GM23338 (cell line): ENCODE measurements around the gene GUCD1. TPM values are rescaled to one million over a fixed set of nuclear protein-coding genes. Genes with fewer than 3 reads are reported as not detected.

Experiments
- ATAC-seq: fragments of 200-7000 bp; cut with Tn5 transposase; 3 replicates; pipeline ENCODE4 v1.9.1; 2020
- DNase-seq: peaks from one replicate; pipeline ENCODE4 v3.0.0-alpha.2; 2015; ENCODE audit warnings: low spot score
- H2AFZ ChIP-seq: fragments of 200-600 bp; sonication (generic); 2 replicates; pipeline ENCODE4 v1.8.0; 2016; ENCODE audit warnings: antibody characterized with exemption, mild to moderate bottlenecking, moderate library complexity
- H3F3A ChIP-seq: fragments of 200-600 bp; sonication (generic); replicated peaks from 2 replicates; pipeline ENCODE4 v1.8.0; 2017; ENCODE audit warnings: antibody characterized with exemption, mixed run types, low read depth
- H3K27ac ChIP-seq: fragments of 200-600 bp; sonication (generic); 2 replicates; pipeline ENCODE4 v1.6.1; 2016; ENCODE audit warnings: low read depth
- H3K27me3 ChIP-seq: fragments of 200-600 bp; sonication (generic); 2 replicates; pipeline ENCODE4 v1.8.0; 2016; ENCODE audit warnings: mild to moderate bottlenecking, mixed run types, moderate library complexity; ENCODE audit not compliant: insufficient read depth
- H3K36me3 ChIP-seq: fragments of 200-600 bp; sonication (generic); 2 replicates; pipeline ENCODE4 v1.8.0; 2016; ENCODE audit warnings: mild to moderate bottlenecking; ENCODE audit not compliant: insufficient read depth
- H3K4me1 ChIP-seq: fragments of 200-600 bp; sonication (generic); 2 replicates; pipeline ENCODE4 v1.8.0; 2016; ENCODE audit warnings: mild to moderate bottlenecking, moderate library complexity; ENCODE audit not compliant: insufficient read depth
- H3K4me2 ChIP-seq: fragments of 200-600 bp; sonication (generic); 2 replicates; pipeline ENCODE4 v1.7.1; 2017; ENCODE audit warnings: mixed run types
- H3K4me3 ChIP-seq: fragments of 200-600 bp; sonication (generic); 2 replicates; pipeline ENCODE4 v1.6.1; 2016; ENCODE audit warnings: mixed run types
- H3K79me2 ChIP-seq: fragments of 200-600 bp; sonication (generic); replicated peaks from 2 replicates; pipeline ENCODE4 v1.8.0; 2017; ENCODE audit warnings: mild to moderate bottlenecking; ENCODE audit not compliant: insufficient read depth
- H3K9me2 ChIP-seq: fragments of 200-600 bp; sonication (generic); 2 replicates; pipeline ENCODE4 v1.8.0; 2017; ENCODE audit not compliant: insufficient read depth
- H4K20me1 ChIP-seq: fragments of 200-600 bp; sonication (generic); replicated peaks from 2 replicates; pipeline ENCODE4 v1.8.0; 2017; ENCODE audit warnings: mild to moderate bottlenecking; ENCODE audit not compliant: insufficient read depth
- H3K27ac Mint-ChIP-seq: 2 replicates; pipeline ENCODE4 v1.8.0; 2020; ENCODE audit warnings: inconsistent platforms, mild to moderate bottlenecking, moderate library complexity, mixed read lengths
- H3K27me3 Mint-ChIP-seq: 3 replicates; pipeline ENCODE4 v1.8.0; 2022; ENCODE audit warnings: low read depth, mild to moderate bottlenecking, moderate library complexity, mixed read lengths, inconsistent platforms; ENCODE audit not compliant: insufficient read depth, poor library complexity
- H3K36me3 Mint-ChIP-seq: 3 replicates; pipeline ENCODE4 v1.8.0; 2021; ENCODE audit warnings: low read depth, mild to moderate bottlenecking, inconsistent platforms, moderate library complexity, mixed read lengths
- H3K4me1 Mint-ChIP-seq: 3 replicates; pipeline ENCODE4 v1.8.0; 2020; ENCODE audit warnings: mild to moderate bottlenecking, inconsistent platforms, mixed read lengths
- H3K4me3 Mint-ChIP-seq: 3 replicates; pipeline ENCODE4 v1.8.0; 2021; ENCODE audit warnings: moderate library complexity, mild to moderate bottlenecking, inconsistent platforms, mixed read lengths
- H3K9me3 Mint-ChIP-seq: 3 replicates; pipeline ENCODE4 v1.8.0; 2020; ENCODE audit warnings: moderate library complexity, mild to moderate bottlenecking, inconsistent platforms, mixed read lengths
- CREB1 ChIP-seq: fragments of 250-450 bp; sonication (Bioruptor Pico); IDR thresholded peaks from 2 replicates; pipeline ENCODE4 v1.5.0; 2020; ENCODE audit warnings: low read depth, mild to moderate bottlenecking, moderate library complexity
- EZH2 ChIP-seq: fragments of 200-600 bp; sonication (generic); IDR thresholded peaks from one replicate; pipeline ENCODE4 v1.8.0; 2017; ENCODE audit warnings: antibody characterized with exemption, mild to moderate bottlenecking, low read depth; ENCODE audit not compliant: unreplicated experiment
- EZH2phosphoT487 ChIP-seq: fragments of 200-600 bp; sonication (generic); IDR thresholded peaks from one replicate; pipeline ENCODE4 v1.8.1; 2018; ENCODE audit warnings: antibody characterized with exemption; ENCODE audit not compliant: unreplicated experiment
- NANOG ChIP-seq: IDR thresholded peaks from 2 replicates; pipeline ENCODE4 v1.6.1; 2016; ENCODE audit warnings: antibody characterized with exemption, borderline replicate concordance
- POLR2AphosphoS5 ChIP-seq: IDR thresholded peaks from 2 replicates; pipeline ENCODE4 v1.6.1; 2016; ENCODE audit warnings: antibody characterized with exemption, low read depth
- STAT1 ChIP-seq: IDR thresholded peaks from one replicate; pipeline ENCODE4 v1.6.1; 2016; ENCODE audit warnings: antibody characterized with exemption; ENCODE audit not compliant: unreplicated experiment
- ZNF114 ChIP-seq: fragments of 250-450 bp; sonication (Bioruptor Pico); IDR thresholded peaks from 2 replicates; pipeline ENCODE4 v1.5.0; 2020; ENCODE audit warnings: mild to moderate bottlenecking, moderate library complexity
- ZNF331 ChIP-seq: fragments of 250-450 bp; sonication (Bioruptor Pico); IDR thresholded peaks from 2 replicates; pipeline ENCODE4 v1.5.0; 2020; ENCODE audit warnings: low read depth, mild to moderate bottlenecking, moderate library complexity
- polyA plus RNA-seq: library from polyadenylated mRNA; unstranded; fragments of >200 nt; fragmentation: Nextera tagmentation; extraction: Ambion mirVana; gene quantifications from 2 replicates; pipeline ENCODE4 v1.2.1, GENCODE V29; 2016
- total RNA-seq: library from RNA; depleted of rRNA; stranded (reverse); fragments of >200 nt; shearing (Covaris generic); gene quantifications from 2 replicates; pipeline ENCODE4 v1.2.3, GENCODE V29; 2014
- TF ChIP-seq, protein P1 (sequence below): fragments of 250-450 bp; sonication (Bioruptor Pico); IDR thresholded peaks from 2 replicates; pipeline ENCODE4 v1.5.0; 2020; ENCODE audit warnings: mild to moderate bottlenecking, moderate library complexity
- TF ChIP-seq, protein P2 (sequence below): IDR thresholded peaks from one replicate; pipeline ENCODE4 v1.6.1; 2018; ENCODE audit warnings: antibody characterized with exemption; ENCODE audit not compliant: unreplicated experiment
- TF ChIP-seq, protein P3 (sequence below), 2 experiments: fragments of 200-600 bp in 1 of 2; sonication (generic) in 1 of 2; conservative IDR thresholded peaks; 2 replicates each; pipeline versions ENCODE4 v1.5.1 to v1.6.1; 2016 to 2017; ENCODE audit warnings: antibody characterized with exemption in 2 of 2, low read depth in 2 of 2, mild to moderate bottlenecking in 2 of 2, moderate library complexity in 1 of 2

Gene GUCD1
- total and polyA plus RNA-seq, 2 experiments from 2014 or later: 39.0 to 106 TPM

DNA sequence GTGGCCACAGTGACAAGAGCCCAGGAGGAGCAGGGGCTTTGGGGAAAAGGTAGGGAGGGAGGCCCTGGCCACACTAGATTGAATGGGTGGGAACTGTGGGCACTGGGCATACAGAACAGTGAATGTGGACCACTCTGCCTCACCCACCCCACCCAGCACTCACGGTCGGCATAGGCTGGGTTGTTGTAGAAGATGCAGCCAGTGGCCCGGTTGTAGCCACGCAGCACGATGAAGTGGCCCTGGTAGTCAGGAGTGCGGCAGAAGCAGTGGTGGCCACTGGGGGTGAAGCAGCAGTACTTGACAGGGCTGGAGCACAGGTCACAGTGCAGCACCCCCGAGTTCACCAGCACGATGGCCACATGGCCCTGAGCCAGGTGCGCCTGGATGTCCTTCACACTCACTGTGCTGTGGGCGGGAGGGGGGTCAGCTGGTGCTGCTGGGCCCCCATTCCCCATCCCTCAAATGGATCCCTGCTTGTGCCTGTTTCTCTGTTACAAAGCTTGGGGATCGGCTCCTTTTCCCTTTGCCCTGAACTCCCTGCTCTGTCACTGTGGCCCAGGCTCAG is 11.2 kb downstream of the GUCD1 start:
- peaks cover 59% of the 10 kb centered on the region for H3K36me3 Mint-ChIP-seq
- no peak overlapping the region for H3K4me3 Mint-ChIP-seq
- H4K20me1 ChIP-seq: peaks cover 5% of the 10 kb centered on the region; the same call in 1 of the 2 replicates

DNA sequence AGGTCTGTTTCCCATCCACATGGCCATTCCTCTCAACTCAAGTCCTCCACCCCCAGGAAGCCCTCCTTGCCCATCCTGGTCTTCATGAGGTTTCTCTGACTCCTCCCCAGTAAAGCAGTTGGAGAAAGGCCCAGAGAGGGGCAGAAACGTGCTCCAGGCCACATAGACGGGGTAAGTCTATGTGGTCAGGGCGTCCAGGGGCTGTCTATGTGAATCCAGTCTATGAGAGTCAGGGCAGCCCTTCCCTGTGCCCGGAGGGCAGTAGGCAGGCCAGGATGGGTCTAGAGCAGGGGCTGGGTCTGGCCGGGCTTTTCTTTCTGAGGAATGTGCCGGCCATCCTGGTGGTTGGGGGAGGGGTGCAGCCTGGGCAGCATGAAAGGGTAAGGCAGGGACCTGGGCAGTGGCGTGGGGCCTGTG is 11.7 kb downstream of the GUCD1 start:
- no peak overlapping the region for H3K4me2 ChIP-seq
- H4K20me1 ChIP-seq: no peaks in the 10 kb centered on the region
- ATAC-seq: no peak
- H3K9me2 ChIP-seq: no peaks in the 10 kb centered on the region
- H3K36me3 Mint-ChIP-seq: peaks cover 55% of the 10 kb centered on the region
- H3K27ac Mint-ChIP-seq: no peak overlapping the region
- H3K9me3 Mint-ChIP-seq: no peaks in the 10 kb centered on the region
- no peak for DNase-seq
- no peaks in the 10 kb centered on the region for H3K4me1 ChIP-seq
- no peak overlapping the region for H3K4me3 Mint-ChIP-seq
- no peaks in the 10 kb centered on the region for H3K27me3 ChIP-seq
- H3K4me1 Mint-ChIP-seq: no peaks in the 10 kb centered on the region
- H3K36me3 ChIP-seq: no peaks in the 10 kb centered on the region; the same call in 1 of the 2 replicates
- H3K79me2 ChIP-seq: no peaks in the 10 kb centered on the region
- H3K27ac ChIP-seq: no peak overlapping the region
- no peak overlapping the region for H3K4me3 ChIP-seq
- no peaks in the 10 kb centered on the region for H3F3A ChIP-seq
- H2AFZ ChIP-seq: no peak overlapping the region
- H3K27me3 Mint-ChIP-seq: peaks cover 4% of the 10 kb centered on the region
- no peak for TF ChIP-seq ZNF331 (CRISPR knock-in tag)
- no peak for TF ChIP-seq EZH2phosphoT487
- no peak for TF ChIP-seq STAT1
- no peak for TF ChIP-seq CREB1
- TF ChIP-seq, protein P1, sequence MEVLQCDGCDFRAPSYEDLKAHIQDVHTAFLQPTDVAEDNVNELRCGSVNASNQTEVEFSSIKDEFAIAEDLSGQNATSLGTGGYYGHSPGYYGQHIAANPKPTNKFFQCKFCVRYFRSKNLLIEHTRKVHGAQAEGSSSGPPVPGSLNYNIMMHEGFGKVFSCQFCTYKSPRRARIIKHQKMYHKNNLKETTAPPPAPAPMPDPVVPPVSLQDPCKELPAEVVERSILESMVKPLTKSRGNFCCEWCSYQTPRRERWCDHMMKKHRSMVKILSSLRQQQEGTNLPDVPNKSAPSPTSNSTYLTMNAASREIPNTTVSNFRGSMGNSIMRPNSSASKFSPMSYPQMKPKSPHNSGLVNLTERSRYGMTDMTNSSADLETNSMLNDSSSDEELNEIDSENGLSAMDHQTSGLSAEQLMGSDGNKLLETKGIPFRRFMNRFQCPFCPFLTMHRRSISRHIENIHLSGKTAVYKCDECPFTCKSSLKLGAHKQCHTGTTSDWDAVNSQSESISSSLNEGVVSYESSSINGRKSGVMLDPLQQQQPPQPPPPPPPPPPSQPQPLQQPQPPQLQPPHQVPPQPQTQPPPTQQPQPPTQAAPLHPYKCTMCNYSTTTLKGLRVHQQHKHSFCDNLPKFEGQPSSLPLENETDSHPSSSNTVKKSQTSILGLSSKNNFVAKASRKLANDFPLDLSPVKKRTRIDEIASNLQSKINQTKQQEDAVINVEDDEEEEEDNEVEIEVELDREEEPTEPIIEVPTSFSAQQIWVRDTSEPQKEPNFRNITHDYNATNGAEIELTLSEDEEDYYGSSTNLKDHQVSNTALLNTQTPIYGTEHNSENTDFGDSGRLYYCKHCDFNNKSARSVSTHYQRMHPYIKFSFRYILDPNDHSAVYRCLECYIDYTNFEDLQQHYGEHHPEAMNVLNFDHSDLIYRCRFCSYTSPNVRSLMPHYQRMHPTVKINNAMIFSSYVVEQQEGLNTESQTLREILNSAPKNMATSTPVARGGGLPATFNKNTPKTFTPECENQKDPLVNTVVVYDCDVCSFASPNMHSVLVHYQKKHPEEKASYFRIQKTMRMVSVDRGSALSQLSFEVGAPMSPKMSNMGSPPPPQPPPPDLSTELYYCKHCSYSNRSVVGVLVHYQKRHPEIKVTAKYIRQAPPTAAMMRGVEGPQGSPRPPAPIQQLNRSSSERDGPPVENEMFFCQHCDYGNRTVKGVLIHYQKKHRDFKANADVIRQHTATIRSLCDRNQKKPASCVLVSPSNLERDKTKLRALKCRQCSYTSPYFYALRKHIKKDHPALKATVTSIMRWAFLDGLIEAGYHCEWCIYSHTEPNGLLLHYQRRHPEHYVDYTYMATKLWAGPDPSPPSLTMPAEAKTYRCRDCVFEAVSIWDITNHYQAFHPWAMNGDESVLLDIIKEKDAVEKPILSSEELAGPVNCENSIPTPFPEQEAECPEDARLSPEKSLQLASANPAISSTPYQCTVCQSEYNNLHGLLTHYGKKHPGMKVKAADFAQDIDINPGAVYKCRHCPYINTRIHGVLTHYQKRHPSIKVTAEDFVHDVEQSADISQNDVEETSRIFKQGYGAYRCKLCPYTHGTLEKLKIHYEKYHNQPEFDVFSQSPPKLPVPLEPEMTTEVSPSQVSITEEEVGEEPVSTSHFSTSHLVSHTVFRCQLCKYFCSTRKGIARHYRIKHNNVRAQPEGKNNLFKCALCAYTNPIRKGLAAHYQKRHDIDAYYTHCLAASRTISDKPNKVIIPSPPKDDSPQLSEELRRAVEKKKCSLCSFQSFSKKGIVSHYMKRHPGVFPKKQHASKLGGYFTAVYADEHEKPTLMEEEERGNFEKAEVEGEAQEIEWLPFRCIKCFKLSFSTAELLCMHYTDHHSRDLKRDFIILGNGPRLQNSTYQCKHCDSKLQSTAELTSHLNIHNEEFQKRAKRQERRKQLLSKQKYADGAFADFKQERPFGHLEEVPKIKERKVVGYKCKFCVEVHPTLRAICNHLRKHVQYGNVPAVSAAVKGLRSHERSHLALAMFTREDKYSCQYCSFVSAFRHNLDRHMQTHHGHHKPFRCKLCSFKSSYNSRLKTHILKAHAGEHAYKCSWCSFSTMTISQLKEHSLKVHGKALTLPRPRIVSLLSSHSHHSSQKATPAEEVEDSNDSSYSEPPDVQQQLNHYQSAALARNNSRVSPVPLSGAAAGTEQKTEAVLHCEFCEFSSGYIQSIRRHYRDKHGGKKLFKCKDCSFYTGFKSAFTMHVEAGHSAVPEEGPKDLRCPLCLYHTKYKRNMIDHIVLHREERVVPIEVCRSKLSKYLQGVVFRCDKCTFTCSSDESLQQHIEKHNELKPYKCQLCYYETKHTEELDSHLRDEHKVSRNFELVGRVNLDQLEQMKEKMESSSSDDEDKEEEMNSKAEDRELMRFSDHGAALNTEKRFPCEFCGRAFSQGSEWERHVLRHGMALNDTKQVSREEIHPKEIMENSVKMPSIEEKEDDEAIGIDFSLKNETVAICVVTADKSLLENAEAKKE (CRISPR knock-in tag): no peak
- TF ChIP-seq, protein P2, sequence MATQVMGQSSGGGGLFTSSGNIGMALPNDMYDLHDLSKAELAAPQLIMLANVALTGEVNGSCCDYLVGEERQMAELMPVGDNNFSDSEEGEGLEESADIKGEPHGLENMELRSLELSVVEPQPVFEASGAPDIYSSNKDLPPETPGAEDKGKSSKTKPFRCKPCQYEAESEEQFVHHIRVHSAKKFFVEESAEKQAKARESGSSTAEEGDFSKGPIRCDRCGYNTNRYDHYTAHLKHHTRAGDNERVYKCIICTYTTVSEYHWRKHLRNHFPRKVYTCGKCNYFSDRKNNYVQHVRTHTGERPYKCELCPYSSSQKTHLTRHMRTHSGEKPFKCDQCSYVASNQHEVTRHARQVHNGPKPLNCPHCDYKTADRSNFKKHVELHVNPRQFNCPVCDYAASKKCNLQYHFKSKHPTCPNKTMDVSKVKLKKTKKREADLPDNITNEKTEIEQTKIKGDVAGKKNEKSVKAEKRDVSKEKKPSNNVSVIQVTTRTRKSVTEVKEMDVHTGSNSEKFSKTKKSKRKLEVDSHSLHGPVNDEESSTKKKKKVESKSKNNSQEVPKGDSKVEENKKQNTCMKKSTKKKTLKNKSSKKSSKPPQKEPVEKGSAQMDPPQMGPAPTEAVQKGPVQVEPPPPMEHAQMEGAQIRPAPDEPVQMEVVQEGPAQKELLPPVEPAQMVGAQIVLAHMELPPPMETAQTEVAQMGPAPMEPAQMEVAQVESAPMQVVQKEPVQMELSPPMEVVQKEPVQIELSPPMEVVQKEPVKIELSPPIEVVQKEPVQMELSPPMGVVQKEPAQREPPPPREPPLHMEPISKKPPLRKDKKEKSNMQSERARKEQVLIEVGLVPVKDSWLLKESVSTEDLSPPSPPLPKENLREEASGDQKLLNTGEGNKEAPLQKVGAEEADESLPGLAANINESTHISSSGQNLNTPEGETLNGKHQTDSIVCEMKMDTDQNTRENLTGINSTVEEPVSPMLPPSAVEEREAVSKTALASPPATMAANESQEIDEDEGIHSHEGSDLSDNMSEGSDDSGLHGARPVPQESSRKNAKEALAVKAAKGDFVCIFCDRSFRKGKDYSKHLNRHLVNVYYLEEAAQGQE: no peak
- no peak for TF ChIP-seq ZNF114 (CRISPR knock-in tag)
- TF ChIP-seq, protein P3, sequence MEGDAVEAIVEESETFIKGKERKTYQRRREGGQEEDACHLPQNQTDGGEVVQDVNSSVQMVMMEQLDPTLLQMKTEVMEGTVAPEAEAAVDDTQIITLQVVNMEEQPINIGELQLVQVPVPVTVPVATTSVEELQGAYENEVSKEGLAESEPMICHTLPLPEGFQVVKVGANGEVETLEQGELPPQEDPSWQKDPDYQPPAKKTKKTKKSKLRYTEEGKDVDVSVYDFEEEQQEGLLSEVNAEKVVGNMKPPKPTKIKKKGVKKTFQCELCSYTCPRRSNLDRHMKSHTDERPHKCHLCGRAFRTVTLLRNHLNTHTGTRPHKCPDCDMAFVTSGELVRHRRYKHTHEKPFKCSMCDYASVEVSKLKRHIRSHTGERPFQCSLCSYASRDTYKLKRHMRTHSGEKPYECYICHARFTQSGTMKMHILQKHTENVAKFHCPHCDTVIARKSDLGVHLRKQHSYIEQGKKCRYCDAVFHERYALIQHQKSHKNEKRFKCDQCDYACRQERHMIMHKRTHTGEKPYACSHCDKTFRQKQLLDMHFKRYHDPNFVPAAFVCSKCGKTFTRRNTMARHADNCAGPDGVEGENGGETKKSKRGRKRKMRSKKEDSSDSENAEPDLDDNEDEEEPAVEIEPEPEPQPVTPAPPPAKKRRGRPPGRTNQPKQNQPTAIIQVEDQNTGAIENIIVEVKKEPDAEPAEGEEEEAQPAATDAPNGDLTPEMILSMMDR (conservative IDR thresholded peaks at IDR 0.05; ENCODE audit: low read depth in 2 of 2): no peak
- TF ChIP-seq NANOG: no peak
- no peak for TF ChIP-seq POLR2AphosphoS5

More for the DNA sequence above, 11.2 kb downstream of the GUCD1 start:
- no peaks in the 10 kb centered on the region for H3K79me2 ChIP-seq
- no peak overlapping the region for H3K4me3 ChIP-seq
- peaks cover 7% of the 10 kb centered on the region for H3K27me3 Mint-ChIP-seq
- H2AFZ ChIP-seq: no peak overlapping the region
- DNase-seq: no peak
- no peaks in the 10 kb centered on the region for H3K27me3 ChIP-seq
- H3F3A ChIP-seq: no peaks in the 10 kb centered on the region
- H3K4me1 ChIP-seq: no peaks in the 10 kb centered on the region
- no peaks in the 10 kb centered on the region for H3K4me1 Mint-ChIP-seq
- TF ChIP-seq POLR2AphosphoS5 (no peak), STAT1 (no peak), EZH2 (no peak), ZNF114 (CRISPR knock-in tag) (no peak)
- H3K9me2 ChIP-seq: no peaks in the 10 kb centered on the region
- H3K27ac ChIP-seq: no peak overlapping the region
- H3K27ac Mint-ChIP-seq: no peak overlapping the region
- no peaks in the 10 kb centered on the region; the same call in 1 of the 2 replicates for H3K36me3 ChIP-seq
- ATAC-seq: no peak
- H3K4me2 ChIP-seq: no peak overlapping the region
- no peaks in the 10 kb centered on the region for H3K9me3 Mint-ChIP-seq
